OCI-LY3 (cell line): ENCODE measurements around the gene FOCAD.

Experiments used
- CTCF ChIP-seq: fragments of 200-600, 300-600 bp; sonication (generic); IDR thresholded peaks from 2 replicates; pipeline ENCODE4 v1.5.1; 2014; ENCODE audit warnings: antibody characterized with exemption, low read length, low read depth
- EZH2phosphoT487 ChIP-seq: fragments of 200-600 bp; shearing (Covaris generic); IDR thresholded peaks from 2 replicates; pipeline ENCODE4 v1.6.1; 2018; ENCODE audit warnings: antibody characterized with exemption, mixed run types, low read depth

GRCh38 chr9:20649381-20649780 is 34.7 kb upstream of the FOCAD start:
- TF ChIP-seq CTCF (no peak), EZH2phosphoT487 (no peak)
